ENCODE measurements around the gene TYMP. TPM values are rescaled to one million over a fixed set of nuclear protein-coding genes. Genes with fewer than 3 reads are reported as not detected.

TYMP gene
- total RNA-seq, 1 experiment from 2014 or later = 12.3 TPM

DNA sequence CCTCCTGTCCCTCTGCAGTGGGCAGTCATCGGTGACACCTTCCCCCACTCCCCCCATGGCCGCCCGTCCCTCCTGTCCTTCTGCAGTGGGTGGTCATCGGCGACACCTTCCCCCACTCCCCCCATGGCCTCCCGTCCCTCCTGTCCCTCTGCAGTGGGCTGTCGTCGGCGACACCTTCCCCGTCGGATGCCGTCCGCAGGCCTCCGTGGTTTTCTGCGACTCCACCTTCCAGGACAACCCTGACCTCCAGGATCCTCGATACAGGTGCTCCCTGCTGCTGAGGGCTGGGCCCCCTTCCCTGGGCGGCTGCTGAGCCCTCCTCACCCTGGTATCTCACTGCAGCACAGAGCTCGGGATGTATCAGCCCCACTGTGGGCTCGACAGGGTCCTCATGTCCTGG is 40.9 kb downstream of the TYMP start:
- TF ChIP-seq, protein P1, sequence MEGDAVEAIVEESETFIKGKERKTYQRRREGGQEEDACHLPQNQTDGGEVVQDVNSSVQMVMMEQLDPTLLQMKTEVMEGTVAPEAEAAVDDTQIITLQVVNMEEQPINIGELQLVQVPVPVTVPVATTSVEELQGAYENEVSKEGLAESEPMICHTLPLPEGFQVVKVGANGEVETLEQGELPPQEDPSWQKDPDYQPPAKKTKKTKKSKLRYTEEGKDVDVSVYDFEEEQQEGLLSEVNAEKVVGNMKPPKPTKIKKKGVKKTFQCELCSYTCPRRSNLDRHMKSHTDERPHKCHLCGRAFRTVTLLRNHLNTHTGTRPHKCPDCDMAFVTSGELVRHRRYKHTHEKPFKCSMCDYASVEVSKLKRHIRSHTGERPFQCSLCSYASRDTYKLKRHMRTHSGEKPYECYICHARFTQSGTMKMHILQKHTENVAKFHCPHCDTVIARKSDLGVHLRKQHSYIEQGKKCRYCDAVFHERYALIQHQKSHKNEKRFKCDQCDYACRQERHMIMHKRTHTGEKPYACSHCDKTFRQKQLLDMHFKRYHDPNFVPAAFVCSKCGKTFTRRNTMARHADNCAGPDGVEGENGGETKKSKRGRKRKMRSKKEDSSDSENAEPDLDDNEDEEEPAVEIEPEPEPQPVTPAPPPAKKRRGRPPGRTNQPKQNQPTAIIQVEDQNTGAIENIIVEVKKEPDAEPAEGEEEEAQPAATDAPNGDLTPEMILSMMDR (conservative IDR thresholded peaks at IDR 0.05; ENCODE audit: low read depth, low read length) = no peak
- TF ChIP-seq EZH2 (IDR thresholded peaks at IDR 0.05; ENCODE audit: low read length, unreplicated experiment) (no peak), EZH2phosphoT487 (IDR thresholded peaks at IDR 0.05; ENCODE audit: borderline replicate concordance, low read length) (no peak)
- ChIA-PET POLR2A (ENCODE audit: unreplicated experiment) (no interaction called here), CTCF (no interaction called here)
- no peak overlapping the region for H3K9ac ChIP-seq (ENCODE audit: low read length)
- ATAC-seq = no peak
- no peaks in the 10 kb centered on the region for H3K9me2 ChIP-seq (replicated peaks; ENCODE audit: low read length)
- H2AFZ ChIP-seq (ENCODE audit: low read length) = no peak overlapping the region
- H3K4me2 ChIP-seq (ENCODE audit: low read length) = no peak overlapping the region
- H3K79me2 ChIP-seq (ENCODE audit: low read length) = no peaks in the 10 kb centered on the region
- DNase-seq = no peak
- H3K4me1 ChIP-seq (ENCODE audit: insufficient read depth, low read length) = no peaks in the 10 kb centered on the region
- no peaks in the 10 kb centered on the region for H3K27me3 ChIP-seq (ENCODE audit: low read length)
- no peaks in the 10 kb centered on the region for H3K9me3 ChIP-seq (ENCODE audit: low read length)
- no peaks in the 10 kb centered on the region for H3K36me3 ChIP-seq (ENCODE audit: low read depth, low read length)
- no peaks in the 10 kb centered on the region for H4K20me1 ChIP-seq (ENCODE audit: low read length)
- intact Hi-C loops (cut with micrococcal nuclease) = no loop called here
- no peaks in the 10 kb centered on the region for H3F3A ChIP-seq (ENCODE audit: low read length, unreplicated experiment)
- BruUV-seq (replicated peaks) = no TSS peak
- H3K4me3 ChIP-seq (ENCODE audit: low read length) = no peak overlapping the region
- no peak overlapping the region for H3K27ac ChIP-seq (ENCODE audit: low read length)

DNA sequence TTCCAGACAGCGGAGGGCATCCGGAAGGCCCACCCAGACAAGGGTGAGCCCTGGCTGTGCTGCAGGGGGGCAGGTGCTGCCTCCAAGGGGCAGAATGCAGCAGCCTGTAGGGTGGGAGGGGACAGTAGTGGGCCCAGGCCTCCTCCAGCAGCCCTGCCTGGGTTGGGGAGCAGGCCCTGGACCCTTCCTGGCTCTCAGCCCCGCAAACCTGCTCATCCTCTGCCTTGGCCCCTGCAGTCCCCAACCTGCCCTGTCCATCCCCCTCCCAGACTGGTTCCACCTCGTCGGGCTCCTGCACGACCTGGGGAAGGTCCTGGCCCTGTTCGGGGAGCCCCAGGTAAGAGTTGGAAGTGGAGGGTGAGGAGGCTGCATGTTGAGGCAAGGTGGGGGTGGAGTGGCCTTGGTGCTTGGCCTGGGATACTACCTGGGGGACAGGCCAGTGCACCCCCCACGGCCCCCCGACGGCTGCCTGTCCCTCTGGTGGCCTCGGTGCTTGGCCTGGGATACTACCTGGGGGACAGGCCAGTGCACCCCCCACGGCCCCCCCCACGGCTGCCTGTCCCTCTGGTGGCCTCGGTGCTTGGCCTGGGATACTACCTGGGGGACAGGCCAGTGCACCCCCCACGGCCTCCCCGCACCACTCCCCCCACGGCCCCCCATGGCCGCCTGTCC is 41.7 kb downstream of the TYMP start:
- Histone ChIP-seq H3K79me2 (ENCODE audit: low read length) (no peaks in the 10 kb centered on the region), H3F3A (ENCODE audit: low read length, unreplicated experiment) (no peaks in the 10 kb centered on the region), H3K9me3 (ENCODE audit: low read length) (no peaks in the 10 kb centered on the region), H4K20me1 (ENCODE audit: low read length) (no peaks in the 10 kb centered on the region), H3K9me2 (replicated peaks; ENCODE audit: low read length) (no peaks in the 10 kb centered on the region), H3K4me3 (ENCODE audit: low read length) (no peak overlapping the region), H3K36me3 (ENCODE audit: low read depth, low read length) (no peaks in the 10 kb centered on the region), H3K27ac (ENCODE audit: low read length) (no peak overlapping the region), H2AFZ (ENCODE audit: low read length) (no peak overlapping the region), H3K4me2 (ENCODE audit: low read length) (no peak overlapping the region), H3K27me3 (ENCODE audit: low read length) (no peaks in the 10 kb centered on the region), H3K4me1 (ENCODE audit: insufficient read depth, low read length) (no peaks in the 10 kb centered on the region), H3K9ac (ENCODE audit: low read length) (no peak overlapping the region)
- intact Hi-C loops (cut with micrococcal nuclease) = no loop called here
- DNase-seq (no peak), ATAC-seq (no peak)
- ChIA-PET CTCF (no interaction called here), POLR2A (ENCODE audit: unreplicated experiment) (no interaction called here)
- no TSS peak for BruUV-seq (replicated peaks)
- TF ChIP-seq EZH2 (IDR thresholded peaks at IDR 0.05; ENCODE audit: low read length, unreplicated experiment) = no peak
- no peak for TF ChIP-seq EZH2phosphoT487 (IDR thresholded peaks at IDR 0.05; ENCODE audit: borderline replicate concordance, low read length)
- TF ChIP-seq, protein P1 (conservative IDR thresholded peaks at IDR 0.05; ENCODE audit: low read depth, low read length) = no peak

DNA sequence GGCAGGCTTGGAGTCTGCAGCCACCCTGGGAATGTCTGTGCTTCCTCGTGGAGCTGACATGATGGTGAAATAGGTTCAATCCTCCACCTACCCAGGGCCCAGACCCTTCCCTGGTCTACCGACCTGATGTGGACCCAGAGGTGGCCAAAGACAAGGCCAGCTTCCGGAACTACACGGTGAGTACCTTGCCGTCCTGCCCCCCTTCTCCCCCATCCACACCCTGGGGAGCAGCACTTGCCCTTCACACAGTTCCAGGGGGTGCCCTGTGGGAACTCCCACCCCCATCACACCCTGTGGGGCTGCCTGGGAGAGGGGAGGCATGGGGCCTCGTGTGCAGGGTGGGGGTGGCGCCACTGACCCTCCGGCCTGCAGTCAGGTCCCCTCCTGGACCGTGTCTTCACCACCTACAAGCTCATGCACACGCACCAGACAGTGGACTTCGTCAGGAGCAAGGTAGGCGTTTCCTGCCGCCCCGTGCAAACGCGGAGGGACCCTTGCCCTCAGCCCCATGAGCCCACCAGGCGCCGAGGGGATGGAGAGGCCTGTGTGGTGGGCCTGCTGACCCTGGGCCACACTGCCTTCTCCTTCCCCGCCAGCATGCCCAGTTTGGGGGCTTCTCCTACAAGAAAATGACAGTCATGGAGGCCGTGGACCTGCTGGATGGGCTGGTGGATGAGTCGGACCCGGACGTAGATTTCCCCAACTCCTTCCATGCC is 42.4 kb downstream of the TYMP start:
- Histone ChIP-seq H3K79me2 (ENCODE audit: low read length) (no peaks in the 10 kb centered on the region), H3K4me3 (ENCODE audit: low read length) (no peak overlapping the region), H3K36me3 (ENCODE audit: low read depth, low read length) (no peaks in the 10 kb centered on the region), H3K4me1 (ENCODE audit: insufficient read depth, low read length) (no peaks in the 10 kb centered on the region), H3F3A (ENCODE audit: low read length, unreplicated experiment) (no peaks in the 10 kb centered on the region), H3K9ac (ENCODE audit: low read length) (no peak overlapping the region), H3K27ac (ENCODE audit: low read length) (no peak overlapping the region), H3K9me2 (replicated peaks; ENCODE audit: low read length) (no peaks in the 10 kb centered on the region), H4K20me1 (ENCODE audit: low read length) (no peaks in the 10 kb centered on the region), H2AFZ (ENCODE audit: low read length) (no peak overlapping the region), H3K9me3 (ENCODE audit: low read length) (no peaks in the 10 kb centered on the region), H3K4me2 (ENCODE audit: low read length) (no peak overlapping the region), H3K27me3 (ENCODE audit: low read length) (no peaks in the 10 kb centered on the region)
- ChIA-PET CTCF (no interaction called here), POLR2A (ENCODE audit: unreplicated experiment) (no interaction called here)
- intact Hi-C loops (cut with micrococcal nuclease) = no loop called here
- no peak; the same call in 1 of the 2 replicates for ATAC-seq
- TF ChIP-seq, protein P1 (conservative IDR thresholded peaks at IDR 0.05; ENCODE audit: low read depth, low read length) = no peak
- no peak for TF ChIP-seq EZH2phosphoT487 (IDR thresholded peaks at IDR 0.05; ENCODE audit: borderline replicate concordance, low read length)
- no peak for TF ChIP-seq EZH2 (IDR thresholded peaks at IDR 0.05; ENCODE audit: low read length, unreplicated experiment)
- no TSS peak for BruUV-seq (replicated peaks)
- no peak for DNase-seq
